HepG2 (cell line): Measurements from ENCODE around the gene KCNAB1. TPM values are rescaled to one million over a fixed set of nuclear protein-coding genes. Genes with fewer than 3 reads are reported as not detected.

Experiments used
- ATAC-seq: fragments of 200-7000 bp; cut with Tn5 transposase; 3 replicates; pipeline ENCODE4 v1.9.1; 2020; ENCODE audit warnings: mild to moderate bottlenecking, moderate library complexity
- BruUV-seq: library from RNA; stranded (reverse); fragments of 400-500 nt; replicated peaks from 2 replicates; lab custom pipeline; 2021; lab: Mats Ljungman, UMichigan
- CTCF ChIA-PET: fragments of 300-600 bp; formaldehyde crosslinking; extraction: SDS; loops from one replicate; lab custom pipeline; 2021; ENCODE audit warnings: low total read pairs, inconsistent platforms, low intra/inter-chr PET ratio; lab: Yijun Ruan, JAX
- POLR2A ChIA-PET: fragments of 350-600 bp; sonication (Branson Sonifier 250); formaldehyde crosslinking; loops from one replicate; lab custom pipeline; 2020; ENCODE audit warnings: antibody characterized with exemption, inconsistent platforms; lab: Yijun Ruan, JAX
- DNase-seq: peaks from one replicate; pipeline ENCODE4 v3.0.0-alpha.2; 2015; ENCODE audit warnings: low spot score
- FAIRE-seq: peaks from 3 replicates; lab custom pipeline; 2011; peaks lifted over from hg19 to GRCh38; lab: Jason Lieb, UNC
- H2AFZ ChIP-seq: one replicate; pipeline ENCODE4 v1.6.1; 2011; ENCODE audit warnings: low read length, inconsistent platforms
- H3K27ac ChIP-seq: fragments of 300-600 bp; 3 replicates; pipeline ENCODE4 v1.8.0; 2011; ENCODE audit warnings: mixed run types, mild to moderate bottlenecking, mixed read lengths, low read length, inconsistent platforms; ENCODE audit not compliant: insufficient read depth; ENCODE audit errors: extremely low read length
- H3K27me3 ChIP-seq, 2 experiments: fragments of 200-600 bp in 1 of 2; 2 replicates in 1 of 2; 3 replicates in 1 of 2; pipeline versions ENCODE4 v1.6.0 to v1.8.0; 2011; ENCODE audit warnings: low read length in 2 of 2, mild to moderate bottlenecking in 2 of 2, moderate library complexity in 2 of 2, inconsistent platforms in 1 of 2; ENCODE audit not compliant: insufficient read depth in 2 of 2, control insufficient read depth in 1 of 2
- H3K36me3 ChIP-seq, 2 experiments: fragments of 200-600 bp in 1 of 2; replicated peaks in 1 of 2; 2 replicates in 1 of 2; 3 replicates in 1 of 2; pipeline versions ENCODE4 v1.5.1 to v1.8.0; 2011; ENCODE audit warnings: low read length in 2 of 2, inconsistent platforms in 1 of 2; ENCODE audit not compliant: insufficient read depth in 2 of 2, control insufficient read depth in 1 of 2
- H3K4me1 ChIP-seq: 2 replicates; pipeline ENCODE4 v1.5.1; 2012; ENCODE audit warnings: low read length, inconsistent platforms; ENCODE audit not compliant: insufficient read depth
- H3K4me2 ChIP-seq: 2 replicates; pipeline ENCODE4 v1.6.0; 2011; ENCODE audit warnings: low read depth, low read length, inconsistent platforms
- H3K4me3 ChIP-seq, 3 experiments: fragments of 200-600 bp in 1 of 3; sonication (generic), shearing (Covaris generic) in 1 of 3; replicated peaks in 1 of 3; 2 replicates each; pipeline ENCODE4 v1.5.1; 2011 to 2016; ENCODE audit warnings: low read length in 3 of 3, inconsistent platforms in 2 of 3, low read depth in 2 of 3, mild to moderate bottlenecking in 2 of 3, control low read depth in 1 of 3, mixed read lengths in 1 of 3; ENCODE audit not compliant: insufficient read depth in 1 of 3
- H3K79me2 ChIP-seq: one replicate; pipeline ENCODE4 v1.6.1; 2011; ENCODE audit warnings: low read length, inconsistent platforms; ENCODE audit not compliant: insufficient read depth
- H3K9ac ChIP-seq: 2 replicates; pipeline ENCODE4 v1.6.0; 2011; ENCODE audit warnings: mild to moderate bottlenecking, low read depth, low read length, inconsistent platforms; ENCODE audit not compliant: insufficient read depth
- H3K9me3 ChIP-seq: 2 replicates; pipeline ENCODE4 v1.5.1; 2012; ENCODE audit warnings: mild to moderate bottlenecking, low read length
- H4K20me1 ChIP-seq: 2 replicates; pipeline ENCODE4 v1.6.0; 2011; ENCODE audit warnings: inconsistent platforms, mild to moderate bottlenecking, low read length, moderate library complexity; ENCODE audit not compliant: insufficient read depth
- CREM ChIP-seq, 2 experiments: sonication (generic) in 1 of 2; formaldehyde crosslinking in 1 of 2; IDR thresholded peaks; 2 replicates each; pipeline versions ENCODE4 v1.4.0 to v1.6.1; 2016 to 2020; ENCODE audit warnings: antibody characterized with exemption in 1 of 2, mild to moderate bottlenecking in 1 of 2, missing genetic modification reagents in 1 of 2
- NCOA1 ChIP-seq: sonication (generic); formaldehyde crosslinking; IDR thresholded peaks from 2 replicates; pipeline ENCODE4 v1.9.0; 2021; ENCODE audit warnings: missing genetic modification reagents
- RBAK ChIP-seq: sonication (generic); formaldehyde crosslinking; IDR thresholded peaks from 2 replicates; pipeline ENCODE4 v1.5.1; 2020; ENCODE audit warnings: mild to moderate bottlenecking, missing genetic modification reagents
- RBM22 ChIP-seq: fragments of 200-400 bp; formaldehyde crosslinking; optimal IDR thresholded peaks from 2 replicates; pipeline ENCODE3; 2017; ENCODE audit warnings: mild to moderate bottlenecking, low read length, moderate library complexity
- ZBTB38 ChIP-seq: sonication (generic); formaldehyde crosslinking; IDR thresholded peaks from 2 replicates; pipeline ENCODE4 v1.5.1; 2020; ENCODE audit warnings: mild to moderate bottlenecking, missing genetic modification reagents
- ZKSCAN5 ChIP-seq: sonication (generic); formaldehyde crosslinking; IDR thresholded peaks from 2 replicates; pipeline ENCODE4 v1.5.1; 2020; ENCODE audit warnings: mild to moderate bottlenecking, missing genetic modification reagents
- ZNF235 ChIP-seq: sonication (generic); formaldehyde crosslinking; IDR thresholded peaks from 2 replicates; pipeline ENCODE4 v1.8.1; 2023; ENCODE audit warnings: mild to moderate bottlenecking, missing genetic modification reagents, borderline replicate concordance
- ZNF329 ChIP-seq: sonication (generic); formaldehyde crosslinking; IDR thresholded peaks from 2 replicates; pipeline ENCODE4 v1.9.0; 2021; ENCODE audit warnings: low read depth, mild to moderate bottlenecking, missing genetic modification reagents
- WGBS: methylation state at CpG from one replicate; pipeline ENCODE4 v1.1.6; 2017; ENCODE audit warnings: low lambda C conversion rate; 5-methylcytosine and 5-hydroxymethylcytosine counted together
- in situ Hi-C: cut with HindIII; loops from 2 replicates; pipeline ENCODE4 v1.10.0; 2017; ENCODE audit warnings: low pct_unique_long_range_greater_than_20kb; ENCODE audit not compliant: extremely low pct_ligation_motif_present
- intact Hi-C: fragments of 100-400 bp; cut with micrococcal nuclease; formaldehyde crosslinking; loops from one replicate; pipeline ENCODE4 v1.10.0; 2022; ENCODE audit not compliant: unreplicated experiment
- polyA plus RNA-seq, 8 experiments: library from polyadenylated mRNA; depleted of rRNA in 3 of 8; stranded (reverse) in 7 of 8; unstranded in 1 of 8; fragments of >200 nt; fragmentation: Illumina TruSeq in 4 of 8; extraction: Trizol in 4 of 8; gene quantifications; 2 replicates each; pipeline versions ENCODE4 v1.2.1 to v1.2.3, GENCODE V29; 2011 to 2016; ENCODE audit warnings: low read depth in 4 of 8, missing spikeins in 1 of 8, mixed read lengths in 1 of 8; ENCODE audit not compliant: insufficient read depth in 1 of 8
- total RNA-seq, 5 experiments: library from RNA; depleted of rRNA; stranded (reverse); fragments of >200 nt; fragmentation: Illumina TruSeq; extraction: Trizol; gene quantifications; 2 replicates each; pipeline ENCODE4 v1.2.3, GENCODE V29; 2016; ENCODE audit warnings: low read depth in 1 of 5
- TF ChIP-seq, protein P1 (sequence below): IDR thresholded peaks from 2 replicates; pipeline ENCODE4 v1.6.1; 2016; ENCODE audit warnings: control low read depth
- TF ChIP-seq, protein P2 (sequence below): IDR thresholded peaks from 2 replicates; pipeline ENCODE4 v1.6.1; 2018; ENCODE audit warnings: missing genetic modification reagents

KCNAB1 gene
- total and polyA plus RNA-seq, 2 of the 13 experiments (the other 11 are each of a cell fraction or from before 2014, with no cell fraction given) = not detected

DNA sequence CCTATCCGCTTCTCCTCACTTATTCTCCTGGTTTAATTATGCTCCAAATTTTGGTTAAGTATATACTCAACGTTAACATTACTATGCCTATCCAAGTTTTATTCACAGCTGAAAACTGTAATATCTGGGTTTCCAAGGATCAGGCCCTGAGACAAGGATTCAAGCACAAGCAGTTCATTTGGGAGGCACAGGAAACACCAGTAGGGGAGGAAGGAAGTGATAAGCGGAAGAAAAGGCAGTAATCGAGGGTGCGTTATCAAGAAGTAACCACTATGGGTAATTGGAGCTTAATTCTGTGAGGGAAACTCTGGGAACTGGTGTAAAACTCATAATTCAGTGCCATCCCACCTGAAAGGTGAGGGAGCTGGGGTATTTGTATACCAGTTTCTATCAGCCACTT is 120.3 kb downstream of the KCNAB1 start:
- Histone ChIP-seq H3K9me3 (no peaks in the 10 kb centered on the region), H3K4me2 (no peak overlapping the region), H3K27me3 (no peaks in the 10 kb centered on the region), H3K27ac (no peak overlapping the region), H4K20me1 (no peaks in the 10 kb centered on the region), H3K4me3 (no peak overlapping the region), H3K36me3 (no peaks in the 10 kb centered on the region), H2AFZ (no peak overlapping the region), H3K79me2 (no peaks in the 10 kb centered on the region), H3K9ac (no peak overlapping the region), H3K4me1 (no peaks in the 10 kb centered on the region)
- intact Hi-C loops = no loop called here
- BruUV-seq = no TSS peak
- ChIA-PET CTCF (no interaction called here), POLR2A (no interaction called here)
- TF ChIP-seq ZNF329 (CRISPR knock-in tag) (no peak), CREM (IDR thresholded peaks at IDR 0.05) (no peak), CREM (CRISPR knock-in tag; IDR thresholded peaks at IDR 0.05) (no peak), ZNF235 (CRISPR knock-in tag) (no peak), RBM22 (no peak), RBAK (CRISPR knock-in tag) (no peak)
- no peak for DNase-seq
- no peak for ATAC-seq
- in situ Hi-C loops = no loop called here
- FAIRE-seq = no peak
- WGBS = 48% methylated on average over 5 of the region's 5 CpGs

DNA sequence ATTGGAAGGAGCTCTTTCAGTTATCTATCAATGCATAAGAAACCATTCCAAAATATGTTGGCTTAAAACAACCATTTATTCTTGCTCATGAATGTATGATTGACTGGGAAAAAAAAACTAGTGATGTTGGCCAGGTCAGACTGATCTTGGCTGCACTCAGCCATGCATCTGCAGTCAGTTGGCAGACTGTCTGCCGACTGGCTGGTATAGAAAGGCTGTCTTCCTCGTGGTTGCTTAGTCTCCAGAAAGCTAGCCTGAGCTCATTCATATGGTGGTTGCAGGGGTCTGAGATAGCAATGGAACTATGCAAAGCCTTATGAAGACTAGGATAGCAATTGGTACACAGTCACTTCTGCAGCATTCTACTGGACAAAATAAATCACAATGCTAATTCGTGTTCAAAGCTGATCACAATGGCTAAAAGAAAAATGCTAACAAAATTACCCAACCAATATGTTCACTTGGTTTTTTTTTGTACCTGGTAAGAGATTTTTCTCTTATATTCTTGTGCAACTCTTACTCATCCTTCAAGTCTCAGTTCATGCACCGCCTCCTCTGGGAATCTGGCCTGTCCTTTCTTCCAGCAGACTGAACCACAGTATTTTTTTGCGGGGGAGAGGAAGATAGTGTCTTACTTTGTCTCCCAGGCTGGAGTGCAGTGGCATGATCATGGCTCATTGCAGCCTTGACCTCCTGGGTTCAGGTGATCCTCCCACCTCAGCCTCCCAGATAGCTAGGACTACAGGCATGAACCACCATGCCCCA is 126.8 kb downstream of the KCNAB1 start:
- Histone ChIP-seq H3K36me3 (no peaks in the 10 kb centered on the region), H3K4me2 (no peak overlapping the region), H3K4me1 (no peaks in the 10 kb centered on the region), H2AFZ (no peak overlapping the region), H4K20me1 (no peaks in the 10 kb centered on the region), H3K9me3 (no peaks in the 10 kb centered on the region), H3K27me3 (no peaks in the 10 kb centered on the region), H3K9ac (no peak overlapping the region), H3K79me2 (no peaks in the 10 kb centered on the region), H3K27ac (no peak overlapping the region), H3K4me3 (no peak overlapping the region)
- in situ Hi-C loops (no loop called here), intact Hi-C loops (no loop called here)
- ATAC-seq (no peak), DNase-seq (no peak), FAIRE-seq (no peak)
- WGBS = 16% methylated on average over 5 of the region's 5 CpGs
- ChIA-PET CTCF (no interaction called here), POLR2A (no interaction called here)
- BruUV-seq = no TSS peak
- TF ChIP-seq, protein P1, sequence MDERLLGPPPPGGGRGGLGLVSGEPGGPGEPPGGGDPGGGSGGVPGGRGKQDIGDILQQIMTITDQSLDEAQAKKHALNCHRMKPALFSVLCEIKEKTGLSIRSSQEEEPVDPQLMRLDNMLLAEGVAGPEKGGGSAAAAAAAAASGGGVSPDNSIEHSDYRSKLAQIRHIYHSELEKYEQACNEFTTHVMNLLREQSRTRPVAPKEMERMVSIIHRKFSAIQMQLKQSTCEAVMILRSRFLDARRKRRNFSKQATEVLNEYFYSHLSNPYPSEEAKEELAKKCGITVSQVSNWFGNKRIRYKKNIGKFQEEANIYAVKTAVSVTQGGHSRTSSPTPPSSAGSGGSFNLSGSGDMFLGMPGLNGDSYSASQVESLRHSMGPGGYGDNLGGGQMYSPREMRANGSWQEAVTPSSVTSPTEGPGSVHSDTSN = no peak
- no peak for TF ChIP-seq ZKSCAN5 (CRISPR knock-in tag)
- TF ChIP-seq, protein P2, sequence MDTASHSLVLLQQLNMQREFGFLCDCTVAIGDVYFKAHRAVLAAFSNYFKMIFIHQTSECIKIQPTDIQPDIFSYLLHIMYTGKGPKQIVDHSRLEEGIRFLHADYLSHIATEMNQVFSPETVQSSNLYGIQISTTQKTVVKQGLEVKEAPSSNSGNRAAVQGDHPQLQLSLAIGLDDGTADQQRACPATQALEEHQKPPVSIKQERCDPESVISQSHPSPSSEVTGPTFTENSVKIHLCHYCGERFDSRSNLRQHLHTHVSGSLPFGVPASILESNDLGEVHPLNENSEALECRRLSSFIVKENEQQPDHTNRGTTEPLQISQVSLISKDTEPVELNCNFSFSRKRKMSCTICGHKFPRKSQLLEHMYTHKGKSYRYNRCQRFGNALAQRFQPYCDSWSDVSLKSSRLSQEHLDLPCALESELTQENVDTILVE (CRISPR knock-in tag) = no peak
- TF ChIP-seq ZBTB38 (CRISPR knock-in tag) = no peak
- no peak for TF ChIP-seq NCOA1 (CRISPR knock-in tag)
